Thyroid gland (tissue), 4 donors: ENCODE data around the gene ABCA13.

Experiments used
- POLR2A ChIP-seq, 2 donors: fragments of 450-650 bp; IDR thresholded peaks; one replicate each; pipeline ENCODE4 v1.6.1; 2017; ENCODE audit warnings: antibody characterized with exemption in 2 of 2, mild to moderate bottlenecking in 2 of 2, moderate library complexity in 1 of 2
- TF ChIP-seq, protein P1 (sequence below), 6 experiments: fragments of 200-600 bp in 3 of 6; fragments of 450-650 bp in 3 of 6; sonication (generic) in 3 of 6; IDR thresholded peaks; one replicate each; pipeline ENCODE4 v1.5.1; 2016 to 2019; ENCODE audit warnings: antibody characterized with exemption in 6 of 6, mild to moderate bottlenecking in 2 of 6, inconsistent platforms in 1 of 6, moderate library complexity in 1 of 6

DNA sequence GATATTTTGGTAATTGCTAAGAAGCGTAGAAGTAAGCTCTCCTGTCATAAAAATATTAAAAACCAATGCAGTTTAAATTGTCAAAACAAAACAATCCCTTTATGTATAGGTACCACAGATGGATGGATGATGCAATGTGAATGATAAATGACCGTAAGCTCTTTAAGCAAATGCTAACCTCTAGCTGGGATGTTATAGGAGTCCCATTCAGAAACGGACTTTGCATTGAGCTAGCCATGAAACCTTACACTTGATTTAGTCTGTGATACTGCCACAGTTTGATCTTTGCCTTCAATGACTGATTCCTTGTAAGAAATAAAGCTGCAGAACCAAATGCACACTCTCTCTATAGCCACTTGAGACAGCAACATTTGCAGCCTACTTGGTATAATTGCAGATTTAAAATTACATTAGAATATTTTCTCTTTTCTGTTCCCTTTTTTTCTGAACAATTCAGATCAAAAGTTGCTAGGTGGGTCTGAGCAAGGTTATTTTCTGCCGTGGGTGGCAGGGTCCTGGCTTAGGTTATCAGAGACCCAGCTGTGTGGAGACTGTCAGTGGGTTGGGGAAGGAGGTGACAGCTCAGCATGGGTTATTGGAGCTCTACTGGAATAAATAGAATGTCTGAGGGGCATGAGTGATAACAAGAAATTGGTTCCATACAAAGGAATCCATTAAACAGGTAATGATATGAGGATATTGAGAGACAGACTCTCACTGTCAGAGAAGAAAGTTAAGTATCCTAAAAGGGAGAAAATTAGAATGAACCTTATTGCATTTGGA is 494.3 kb downstream of the ABCA13 start:
- TF ChIP-seq, protein P1, sequence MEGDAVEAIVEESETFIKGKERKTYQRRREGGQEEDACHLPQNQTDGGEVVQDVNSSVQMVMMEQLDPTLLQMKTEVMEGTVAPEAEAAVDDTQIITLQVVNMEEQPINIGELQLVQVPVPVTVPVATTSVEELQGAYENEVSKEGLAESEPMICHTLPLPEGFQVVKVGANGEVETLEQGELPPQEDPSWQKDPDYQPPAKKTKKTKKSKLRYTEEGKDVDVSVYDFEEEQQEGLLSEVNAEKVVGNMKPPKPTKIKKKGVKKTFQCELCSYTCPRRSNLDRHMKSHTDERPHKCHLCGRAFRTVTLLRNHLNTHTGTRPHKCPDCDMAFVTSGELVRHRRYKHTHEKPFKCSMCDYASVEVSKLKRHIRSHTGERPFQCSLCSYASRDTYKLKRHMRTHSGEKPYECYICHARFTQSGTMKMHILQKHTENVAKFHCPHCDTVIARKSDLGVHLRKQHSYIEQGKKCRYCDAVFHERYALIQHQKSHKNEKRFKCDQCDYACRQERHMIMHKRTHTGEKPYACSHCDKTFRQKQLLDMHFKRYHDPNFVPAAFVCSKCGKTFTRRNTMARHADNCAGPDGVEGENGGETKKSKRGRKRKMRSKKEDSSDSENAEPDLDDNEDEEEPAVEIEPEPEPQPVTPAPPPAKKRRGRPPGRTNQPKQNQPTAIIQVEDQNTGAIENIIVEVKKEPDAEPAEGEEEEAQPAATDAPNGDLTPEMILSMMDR (IDR thresholded peaks at IDR 0.05): no peak
- no peak for TF ChIP-seq POLR2A (IDR thresholded peaks at IDR 0.05)
